ENCODE data around the gene TOP2A. TPM values are rescaled to one million over a fixed set of nuclear protein-coding genes. Genes with fewer than 3 reads are reported as not detected.

TOP2A gene, protein sequence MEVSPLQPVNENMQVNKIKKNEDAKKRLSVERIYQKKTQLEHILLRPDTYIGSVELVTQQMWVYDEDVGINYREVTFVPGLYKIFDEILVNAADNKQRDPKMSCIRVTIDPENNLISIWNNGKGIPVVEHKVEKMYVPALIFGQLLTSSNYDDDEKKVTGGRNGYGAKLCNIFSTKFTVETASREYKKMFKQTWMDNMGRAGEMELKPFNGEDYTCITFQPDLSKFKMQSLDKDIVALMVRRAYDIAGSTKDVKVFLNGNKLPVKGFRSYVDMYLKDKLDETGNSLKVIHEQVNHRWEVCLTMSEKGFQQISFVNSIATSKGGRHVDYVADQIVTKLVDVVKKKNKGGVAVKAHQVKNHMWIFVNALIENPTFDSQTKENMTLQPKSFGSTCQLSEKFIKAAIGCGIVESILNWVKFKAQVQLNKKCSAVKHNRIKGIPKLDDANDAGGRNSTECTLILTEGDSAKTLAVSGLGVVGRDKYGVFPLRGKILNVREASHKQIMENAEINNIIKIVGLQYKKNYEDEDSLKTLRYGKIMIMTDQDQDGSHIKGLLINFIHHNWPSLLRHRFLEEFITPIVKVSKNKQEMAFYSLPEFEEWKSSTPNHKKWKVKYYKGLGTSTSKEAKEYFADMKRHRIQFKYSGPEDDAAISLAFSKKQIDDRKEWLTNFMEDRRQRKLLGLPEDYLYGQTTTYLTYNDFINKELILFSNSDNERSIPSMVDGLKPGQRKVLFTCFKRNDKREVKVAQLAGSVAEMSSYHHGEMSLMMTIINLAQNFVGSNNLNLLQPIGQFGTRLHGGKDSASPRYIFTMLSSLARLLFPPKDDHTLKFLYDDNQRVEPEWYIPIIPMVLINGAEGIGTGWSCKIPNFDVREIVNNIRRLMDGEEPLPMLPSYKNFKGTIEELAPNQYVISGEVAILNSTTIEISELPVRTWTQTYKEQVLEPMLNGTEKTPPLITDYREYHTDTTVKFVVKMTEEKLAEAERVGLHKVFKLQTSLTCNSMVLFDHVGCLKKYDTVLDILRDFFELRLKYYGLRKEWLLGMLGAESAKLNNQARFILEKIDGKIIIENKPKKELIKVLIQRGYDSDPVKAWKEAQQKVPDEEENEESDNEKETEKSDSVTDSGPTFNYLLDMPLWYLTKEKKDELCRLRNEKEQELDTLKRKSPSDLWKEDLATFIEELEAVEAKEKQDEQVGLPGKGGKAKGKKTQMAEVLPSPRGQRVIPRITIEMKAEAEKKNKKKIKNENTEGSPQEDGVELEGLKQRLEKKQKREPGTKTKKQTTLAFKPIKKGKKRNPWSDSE (N-terminal part only)
- 10 to 100 TPM in 1 of 4 donors, 1 to 10 TPM in 3; 5.7 to 11.9 (median 8.2) TPM for total RNA-seq

DNA sequence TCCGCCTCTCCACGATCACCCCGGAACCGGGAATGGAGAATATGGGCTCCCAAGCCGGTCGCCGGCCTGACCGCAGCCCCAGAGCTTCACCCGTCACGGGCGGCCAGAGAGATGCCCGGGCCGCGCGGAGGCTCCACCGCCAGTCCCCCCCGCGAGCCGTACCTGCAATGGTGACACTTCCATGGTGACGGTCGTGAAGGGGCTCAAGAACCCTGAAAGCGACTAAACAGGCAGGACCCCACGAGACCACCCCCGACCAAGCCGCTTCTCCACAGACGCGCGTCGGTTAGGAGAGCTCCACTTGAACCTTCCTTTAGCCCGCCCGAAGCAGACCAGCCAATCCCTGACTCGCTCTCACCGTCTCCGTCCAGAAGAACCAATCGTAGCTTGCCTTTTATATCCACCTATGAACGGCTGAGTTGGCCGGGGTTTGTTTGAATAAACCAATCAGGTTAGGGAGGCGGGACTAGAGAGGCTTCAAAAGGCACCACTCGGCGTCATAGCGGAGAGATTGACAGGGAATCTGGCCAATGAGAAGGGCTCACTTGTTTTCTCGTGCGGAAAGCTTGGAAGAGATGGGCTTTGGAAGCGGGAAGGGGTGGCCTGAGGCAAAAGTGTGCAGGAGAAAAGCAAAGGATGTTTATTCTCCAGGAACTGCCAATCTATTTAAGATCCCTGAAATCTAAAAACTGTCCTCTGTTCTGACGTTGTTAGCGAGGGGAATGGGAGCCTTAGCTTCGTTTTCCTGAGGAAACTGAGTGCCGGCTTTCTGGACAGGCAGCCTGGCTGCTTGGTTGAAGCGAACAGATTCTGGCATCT, at the start of gene TOP2A:
Gene TOP2A, minus strand, starts transcription at position 288 of the 819 bp plus-strand sequence. Its CDS starts 105 bp downstream, at position 183.
- peak; percentile 99 to 100 for DNase-seq (ENCODE audit: low spot score in 2 of 2)
- H3K4me3 ChIP-seq (ENCODE audit: low read depth, poor library complexity, severe bottlenecking): peak within 1 kb of the TSS; percentile 30
- intact Hi-C loops (cut with DNase I; ENCODE audit: low total_unique reads): loop anchor here (10.0 kb wide), 2 partner anchors 53 to 113 kb away; partner anchors contain the start of genes GJD3 and RARA
- WGBS, 2 donors: 0 to 1% methylated on average over 45 to 48 of the region's 49 CpGs
- TF ChIP-seq, protein P1, sequence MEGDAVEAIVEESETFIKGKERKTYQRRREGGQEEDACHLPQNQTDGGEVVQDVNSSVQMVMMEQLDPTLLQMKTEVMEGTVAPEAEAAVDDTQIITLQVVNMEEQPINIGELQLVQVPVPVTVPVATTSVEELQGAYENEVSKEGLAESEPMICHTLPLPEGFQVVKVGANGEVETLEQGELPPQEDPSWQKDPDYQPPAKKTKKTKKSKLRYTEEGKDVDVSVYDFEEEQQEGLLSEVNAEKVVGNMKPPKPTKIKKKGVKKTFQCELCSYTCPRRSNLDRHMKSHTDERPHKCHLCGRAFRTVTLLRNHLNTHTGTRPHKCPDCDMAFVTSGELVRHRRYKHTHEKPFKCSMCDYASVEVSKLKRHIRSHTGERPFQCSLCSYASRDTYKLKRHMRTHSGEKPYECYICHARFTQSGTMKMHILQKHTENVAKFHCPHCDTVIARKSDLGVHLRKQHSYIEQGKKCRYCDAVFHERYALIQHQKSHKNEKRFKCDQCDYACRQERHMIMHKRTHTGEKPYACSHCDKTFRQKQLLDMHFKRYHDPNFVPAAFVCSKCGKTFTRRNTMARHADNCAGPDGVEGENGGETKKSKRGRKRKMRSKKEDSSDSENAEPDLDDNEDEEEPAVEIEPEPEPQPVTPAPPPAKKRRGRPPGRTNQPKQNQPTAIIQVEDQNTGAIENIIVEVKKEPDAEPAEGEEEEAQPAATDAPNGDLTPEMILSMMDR (IDR thresholded peaks at IDR 0.05): no peak
- no peak for TF ChIP-seq POLR2A (IDR thresholded peaks at IDR 0.05)

DNA sequence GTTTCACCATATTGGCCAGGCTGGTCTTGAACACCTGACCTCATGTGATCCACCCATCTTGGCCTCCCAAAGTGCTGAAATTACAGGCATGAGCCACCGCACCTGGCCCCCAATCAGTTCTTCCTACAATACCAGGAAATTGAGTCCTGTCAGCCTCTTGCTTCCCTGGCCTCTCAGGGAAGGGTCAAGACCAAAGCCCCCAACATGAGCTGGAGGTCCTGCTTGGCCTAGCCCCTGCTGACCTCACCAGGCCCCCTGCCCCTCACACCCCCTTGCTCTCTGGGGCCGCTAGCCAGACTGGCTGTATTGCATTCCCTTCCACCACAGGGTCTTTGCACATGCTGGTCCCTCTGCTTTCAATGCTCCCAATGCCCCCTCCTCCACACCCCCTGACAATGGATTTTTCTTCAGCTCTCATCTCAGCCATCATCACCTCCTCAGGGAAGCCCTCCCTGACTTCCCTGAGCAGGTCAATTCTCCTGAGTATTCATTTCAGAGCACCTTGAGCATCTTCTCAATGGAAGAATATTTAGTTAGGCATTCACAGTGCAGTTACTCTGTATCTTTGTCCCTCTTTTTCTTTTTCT, 49.7 kb upstream of the TOP2A start:
- TF ChIP-seq POLR2A (IDR thresholded peaks at IDR 0.05): no peak
- TF ChIP-seq, protein P1 (IDR thresholded peaks at IDR 0.05): no peak
- 92 to 96% methylated on average over 2 of the region's 2 CpGs for WGBS, 2 donors
- no peak for DNase-seq (ENCODE audit: low spot score in 2 of 2)
- no peak overlapping the region for H3K4me3 ChIP-seq (ENCODE audit: low read depth, poor library complexity, severe bottlenecking)
- intact Hi-C loops (cut with DNase I; ENCODE audit: low total_unique reads): no loop called here

DNA sequence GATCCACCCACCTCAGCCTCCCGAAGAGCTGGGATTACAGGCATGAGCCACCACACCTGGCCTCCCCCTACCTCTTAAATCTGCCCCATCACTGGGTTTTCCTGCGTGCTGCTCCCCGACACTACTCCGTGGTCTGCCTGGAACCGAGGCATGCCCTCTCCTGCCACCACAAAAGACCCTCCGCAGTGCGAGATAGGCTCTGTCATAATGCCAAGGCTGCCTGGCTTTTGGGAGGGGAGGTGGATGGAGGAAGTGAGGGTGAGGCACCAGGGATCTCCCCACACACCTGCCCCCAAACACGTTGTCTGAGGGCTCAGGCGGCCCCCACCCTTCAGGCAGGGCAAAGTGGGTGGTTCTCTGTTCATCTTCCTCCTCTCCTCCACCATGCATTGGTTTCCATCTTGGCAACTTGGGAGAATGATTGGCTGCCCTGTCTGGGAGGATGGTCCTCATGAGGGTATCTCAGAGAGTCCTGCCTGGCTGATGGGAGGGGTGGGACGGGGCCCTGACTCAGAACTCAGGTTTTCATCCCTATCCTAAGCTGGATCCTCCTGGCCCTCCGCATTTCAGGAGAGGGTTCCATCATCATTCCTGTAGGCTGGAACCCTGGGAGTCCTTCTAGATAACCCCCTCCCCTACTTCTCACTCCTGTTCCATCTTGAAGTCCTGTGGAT, 48.7 kb upstream of the TOP2A start:
- no peak overlapping the region for H3K4me3 ChIP-seq (ENCODE audit: low read depth, poor library complexity, severe bottlenecking)
- no peak for DNase-seq (ENCODE audit: low spot score in 2 of 2)
- TF ChIP-seq, protein P1 (IDR thresholded peaks at IDR 0.05): no peak
- TF ChIP-seq POLR2A (IDR thresholded peaks at IDR 0.05): no peak
- intact Hi-C loops (cut with DNase I; ENCODE audit: low total_unique reads): no loop called here
- WGBS, 2 donors: 78 to 85% methylated on average over 11 of the region's 11 CpGs

DNA sequence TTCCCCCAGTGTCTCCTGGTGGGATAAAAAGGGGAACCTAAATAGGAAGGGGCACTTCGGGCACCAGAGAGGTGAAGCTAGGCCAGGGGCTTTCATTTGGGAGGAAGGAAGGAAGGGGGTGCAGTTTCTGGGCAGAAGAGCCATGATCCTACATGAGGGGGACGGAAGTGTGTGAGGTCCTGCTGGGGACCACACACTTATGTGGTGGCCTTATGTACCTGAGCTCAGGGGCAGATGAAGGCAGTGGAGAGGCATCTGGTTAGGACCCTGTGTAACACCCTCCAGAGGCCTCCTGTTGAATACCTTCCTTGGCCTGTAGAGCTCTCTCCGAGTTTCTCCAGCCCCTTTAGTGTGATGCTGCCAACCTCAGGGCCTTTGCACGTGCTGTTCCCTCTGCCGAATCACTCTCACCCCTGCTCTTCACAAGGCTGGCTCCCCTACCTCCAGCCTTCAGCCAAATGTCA, 46.7 kb upstream of the TOP2A start:
- DNase-seq (ENCODE audit: low spot score in 2 of 2): no peak
- no peak overlapping the region for H3K4me3 ChIP-seq (ENCODE audit: low read depth, poor library complexity, severe bottlenecking)
- TF ChIP-seq, protein P1 (IDR thresholded peaks at IDR 0.05): no peak
- no peak for TF ChIP-seq POLR2A (IDR thresholded peaks at IDR 0.05)
- intact Hi-C loops (cut with DNase I; ENCODE audit: low total_unique reads): no loop called here
- WGBS, 2 donors: 91 to 95% methylated on average over 5 of the region's 5 CpGs
